HG03095 (cell line): ENCODE results near the gene STK39.

Experiments used
- ATAC-seq: cut with Tn5 transposase; IDR thresholded peaks from one replicate; pipeline ENCODE4 v1.9.1; 2021; ENCODE audit warnings: moderate library complexity; ENCODE audit not compliant: unreplicated experiment

Gene STK39

GRCh38 chr2:168244318-168244717, 3.1 kb downstream of the STK39 start:
- ATAC-seq, result no peak

GRCh38 chr2:168243061-168243460, 4.3 kb downstream of the STK39 start:
- no peak for ATAC-seq

GRCh38 chr2:168241746-168242145, 5.6 kb downstream of the STK39 start:
- ATAC-seq, result no peak

GRCh38 chr2:168241208-168241607, 6.2 kb downstream of the STK39 start:
- ATAC-seq, result no peak

GRCh38 chr2:168239281-168239680, 8.1 kb downstream of the STK39 start:
- no peak for ATAC-seq

GRCh38 chr2:168237741-168238140, 9.7 kb downstream of the STK39 start:
- ATAC-seq, result no peak

GRCh38 chr2:168234407-168235085, 12.8 kb downstream of the STK39 start:
- ATAC-seq, result no peak

GRCh38 chr2:168233726-168234406, 13.5 kb downstream of the STK39 start:
- ATAC-seq, result no peak

- ATAC-seq, result no peak
Measured at GRCh38 chr2:168233166-168233565, 14.2 kb downstream of the STK39 start.

GRCh38 chr2:168231609-168232241, 15.7 kb downstream of the STK39 start:
- no peak for ATAC-seq

- ATAC-seq, result no peak
Measured at GRCh38 chr2:168230389-168230788, 17.0 kb downstream of the STK39 start.

- ATAC-seq, result no peak
Measured at GRCh38 chr2:168224346-168224745, 23.0 kb downstream of the STK39 start.

GRCh38 chr2:168222088-168222487, 25.3 kb downstream of the STK39 start:
- no peak for ATAC-seq

GRCh38 chr2:168220965-168221819, 26.2 kb downstream of the STK39 start:
- ATAC-seq, result no peak

- ATAC-seq, result no peak
Measured at GRCh38 chr2:168217920-168218319, 29.5 kb downstream of the STK39 start.

GRCh38 chr2:168216351-168217005, 30.9 kb downstream of the STK39 start:
- ATAC-seq, result no peak

GRCh38 chr2:168215813-168216212, 31.6 kb downstream of the STK39 start:
- no peak for ATAC-seq

GRCh38 chr2:168212866-168213265, 34.5 kb downstream of the STK39 start:
- no peak for ATAC-seq

- no peak for ATAC-seq
Measured at GRCh38 chr2:168212167-168212566, 35.2 kb downstream of the STK39 start.

- no peak for ATAC-seq
Measured at GRCh38 chr2:168211664-168212163, 35.7 kb downstream of the STK39 start.
